Measurements from ENCODE around the gene PIK3R5.

PIK3R5 gene

GRCh38 chr17:8872705-8873435 is 92.6 kb downstream of the PIK3R5 start:
- Mint-ChIP-seq H3K4me3 (no peak overlapping the region), H3K36me3 (ENCODE audit: low read depth) (no peaks in the 10 kb centered on the region), H3K9me3 (peaks cover 3% of the 10 kb centered on the region), H3K4me1 (peaks cover 46% of the 10 kb centered on the region), H3K27ac (peak overlapping the region; percentile 62), H3K27me3 (ENCODE audit: low read depth, poor library complexity) (peaks cover 17% of the 10 kb centered on the region)
- DNase-seq = no peak
- TF ChIP-seq CTCF (IDR thresholded peaks at IDR 0.05) = no peak

- no peak for DNase-seq
- H3K4me3 Mint-ChIP-seq = no peak overlapping the region
Measured at GRCh38 chr17:8872036-8872704, 93.3 kb downstream of the PIK3R5 start.

GRCh38 chr17:8871081-8871581 is 94.4 kb downstream of the PIK3R5 start:
- Mint-ChIP-seq H3K27ac (no peak overlapping the region), H3K27me3 (ENCODE audit: low read depth, poor library complexity) (peaks cover 22% of the 10 kb centered on the region), H3K4me3 (no peak overlapping the region), H3K4me1 (peaks cover 53% of the 10 kb centered on the region), H3K36me3 (ENCODE audit: low read depth) (no peaks in the 10 kb centered on the region), H3K9me3 (peaks cover 3% of the 10 kb centered on the region)
- TF ChIP-seq CTCF (IDR thresholded peaks at IDR 0.05) = no peak
- DNase-seq = no peak

More at GRCh38 chr17:8872036-8872704, 93.3 kb downstream of the PIK3R5 start:
- TF ChIP-seq CTCF (IDR thresholded peaks at IDR 0.05) = no peak
- H3K9me3 Mint-ChIP-seq = peaks cover 3% of the 10 kb centered on the region
- peaks cover 17% of the 10 kb centered on the region for H3K27me3 Mint-ChIP-seq (ENCODE audit: low read depth, poor library complexity)
- H3K27ac Mint-ChIP-seq = no peak overlapping the region
- H3K4me1 Mint-ChIP-seq = peaks cover 53% of the 10 kb centered on the region
- H3K36me3 Mint-ChIP-seq (ENCODE audit: low read depth) = no peaks in the 10 kb centered on the region

- no peak overlapping the region for H3K27ac Mint-ChIP-seq
- H3K4me1 Mint-ChIP-seq = peaks cover 47% of the 10 kb centered on the region
- H3K27me3 Mint-ChIP-seq (ENCODE audit: low read depth, poor library complexity) = peaks cover 22% of the 10 kb centered on the region
- H3K36me3 Mint-ChIP-seq (ENCODE audit: low read depth) = no peaks in the 10 kb centered on the region
- no peak for DNase-seq
- H3K4me3 Mint-ChIP-seq = no peak overlapping the region
- no peak for TF ChIP-seq CTCF (IDR thresholded peaks at IDR 0.05)
- H3K9me3 Mint-ChIP-seq = peaks cover 3% of the 10 kb centered on the region
Measured at GRCh38 chr17:8870406-8871040, 95.0 kb downstream of the PIK3R5 start.

GRCh38 chr17:8869114-8869815 is 96.2 kb downstream of the PIK3R5 start:
- Mint-ChIP-seq H3K4me3 (no peak overlapping the region), H3K36me3 (ENCODE audit: low read depth) (no peaks in the 10 kb centered on the region), H3K27ac (no peak overlapping the region), H3K9me3 (peaks cover 3% of the 10 kb centered on the region), H3K4me1 (peaks cover 34% of the 10 kb centered on the region), H3K27me3 (ENCODE audit: low read depth, poor library complexity) (peaks cover 20% of the 10 kb centered on the region)
- no peak for TF ChIP-seq CTCF (IDR thresholded peaks at IDR 0.05)
- no peak for DNase-seq

Measured in nephron progenitor cell (in vitro differentiated cells).